ENCODE results near the gene AGAP1. TPM values are rescaled to one million over a fixed set of nuclear protein-coding genes. Genes with fewer than 3 reads are reported as not detected.

AGAP1 gene
- total RNA-seq, 6 experiments from 2014 or later, result 14.1 to 16.0 (median 15.1) TPM

DNA sequence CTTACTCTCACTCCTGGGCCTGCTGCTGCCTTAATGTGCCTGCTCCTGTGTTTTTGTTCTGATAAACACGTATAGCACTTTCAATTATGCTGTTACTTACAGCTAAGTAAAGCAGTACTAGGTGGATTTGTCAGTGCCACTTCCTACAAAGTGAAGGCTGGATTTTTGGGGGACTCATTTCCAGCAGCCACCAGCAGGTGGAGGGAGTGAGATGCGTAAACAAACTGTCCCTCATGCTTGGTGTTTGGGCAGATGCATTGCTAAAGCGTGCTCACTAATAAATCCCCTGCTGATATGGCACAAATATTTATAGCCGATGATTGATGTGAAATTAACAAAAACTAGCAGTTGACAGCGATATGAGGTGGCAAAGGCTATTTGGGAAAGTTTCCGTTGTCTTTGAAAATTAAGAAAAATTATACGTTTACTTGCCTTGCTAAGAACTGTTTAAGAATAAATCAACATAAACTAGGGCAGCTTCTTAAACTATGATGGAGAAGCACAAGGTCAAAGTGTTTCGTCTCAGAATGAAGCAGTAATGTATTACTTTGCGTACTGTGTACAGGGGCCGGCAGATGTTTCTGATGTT, 101.7 kb downstream of the AGAP1 start:
- Mint-ChIP-seq H3K36me3 (ENCODE audit: low read depth) (no peaks in the 10 kb centered on the region), H3K27ac (no peak overlapping the region), H3K27me3 (ENCODE audit: insufficient read depth) (no peaks in the 10 kb centered on the region; the same call in 1 of the 2 replicates), H3K4me3 (no peak overlapping the region), H3K4me1 (ENCODE audit: low read depth) (no peaks in the 10 kb centered on the region), H3K9me3 (no peaks in the 10 kb centered on the region)
- DNase-seq, result peak; percentile 66
- TF ChIP-seq, protein P1, sequence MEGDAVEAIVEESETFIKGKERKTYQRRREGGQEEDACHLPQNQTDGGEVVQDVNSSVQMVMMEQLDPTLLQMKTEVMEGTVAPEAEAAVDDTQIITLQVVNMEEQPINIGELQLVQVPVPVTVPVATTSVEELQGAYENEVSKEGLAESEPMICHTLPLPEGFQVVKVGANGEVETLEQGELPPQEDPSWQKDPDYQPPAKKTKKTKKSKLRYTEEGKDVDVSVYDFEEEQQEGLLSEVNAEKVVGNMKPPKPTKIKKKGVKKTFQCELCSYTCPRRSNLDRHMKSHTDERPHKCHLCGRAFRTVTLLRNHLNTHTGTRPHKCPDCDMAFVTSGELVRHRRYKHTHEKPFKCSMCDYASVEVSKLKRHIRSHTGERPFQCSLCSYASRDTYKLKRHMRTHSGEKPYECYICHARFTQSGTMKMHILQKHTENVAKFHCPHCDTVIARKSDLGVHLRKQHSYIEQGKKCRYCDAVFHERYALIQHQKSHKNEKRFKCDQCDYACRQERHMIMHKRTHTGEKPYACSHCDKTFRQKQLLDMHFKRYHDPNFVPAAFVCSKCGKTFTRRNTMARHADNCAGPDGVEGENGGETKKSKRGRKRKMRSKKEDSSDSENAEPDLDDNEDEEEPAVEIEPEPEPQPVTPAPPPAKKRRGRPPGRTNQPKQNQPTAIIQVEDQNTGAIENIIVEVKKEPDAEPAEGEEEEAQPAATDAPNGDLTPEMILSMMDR (IDR thresholded peaks at IDR 0.05), result peak; percentile 94

- no peak overlapping the region for H3K27ac Mint-ChIP-seq
- no peaks in the 10 kb centered on the region for H3K4me1 Mint-ChIP-seq (ENCODE audit: low read depth)
Measured at GRCh38 chr2:235596272-235596671, 102.4 kb downstream of the AGAP1 start.

GRCh38 chr2:235597081-235597615, 103.3 kb downstream of the AGAP1 start:
- Mint-ChIP-seq H3K27ac (no peak overlapping the region), H3K27me3 (ENCODE audit: insufficient read depth) (no peaks in the 10 kb centered on the region; the same call in 1 of the 2 replicates), H3K9me3 (no peaks in the 10 kb centered on the region), H3K36me3 (ENCODE audit: low read depth) (no peaks in the 10 kb centered on the region), H3K4me3 (no peak overlapping the region), H3K4me1 (ENCODE audit: low read depth) (no peaks in the 10 kb centered on the region)
- no peak for DNase-seq
- TF ChIP-seq, protein P1 (IDR thresholded peaks at IDR 0.05), result no peak

More at GRCh38 chr2:235596272-235596671, 102.4 kb downstream of the AGAP1 start:
- Mint-ChIP-seq H3K27me3 (ENCODE audit: insufficient read depth) (no peaks in the 10 kb centered on the region; the same call in 1 of the 2 replicates), H3K36me3 (ENCODE audit: low read depth) (no peaks in the 10 kb centered on the region), H3K4me3 (no peak overlapping the region), H3K9me3 (no peaks in the 10 kb centered on the region)
- no peak for DNase-seq
- TF ChIP-seq, protein P1 (IDR thresholded peaks at IDR 0.05), result no peak

DNA sequence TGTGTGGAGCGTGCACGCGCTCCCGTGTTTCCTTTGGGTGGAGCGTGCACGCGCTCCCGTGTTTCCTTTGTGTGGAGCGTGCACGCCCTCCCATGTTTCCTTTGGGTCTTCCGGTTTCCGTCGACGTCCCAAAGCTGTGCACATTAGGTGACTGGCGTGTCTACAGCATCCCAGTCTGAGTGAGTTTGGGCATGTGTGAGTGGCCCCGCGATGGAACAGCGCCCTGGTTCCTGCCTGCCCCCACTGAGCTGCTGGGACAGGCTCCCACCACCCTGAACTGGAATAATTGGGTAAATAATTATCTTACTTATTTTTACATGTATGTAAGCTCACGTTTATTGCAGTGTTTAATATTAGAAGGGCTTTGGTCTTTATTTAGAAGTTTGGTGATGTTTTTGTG, 104.2 kb downstream of the AGAP1 start:
- Mint-ChIP-seq H3K27ac (no peak overlapping the region), H3K4me3 (no peak overlapping the region), H3K4me1 (ENCODE audit: low read depth) (no peaks in the 10 kb centered on the region), H3K27me3 (ENCODE audit: insufficient read depth) (no peaks in the 10 kb centered on the region; the same call in 1 of the 2 replicates), H3K9me3 (no peaks in the 10 kb centered on the region), H3K36me3 (ENCODE audit: low read depth) (no peaks in the 10 kb centered on the region)
- TF ChIP-seq, protein P1 (IDR thresholded peaks at IDR 0.05), result no peak
- DNase-seq, result no peak

DNA sequence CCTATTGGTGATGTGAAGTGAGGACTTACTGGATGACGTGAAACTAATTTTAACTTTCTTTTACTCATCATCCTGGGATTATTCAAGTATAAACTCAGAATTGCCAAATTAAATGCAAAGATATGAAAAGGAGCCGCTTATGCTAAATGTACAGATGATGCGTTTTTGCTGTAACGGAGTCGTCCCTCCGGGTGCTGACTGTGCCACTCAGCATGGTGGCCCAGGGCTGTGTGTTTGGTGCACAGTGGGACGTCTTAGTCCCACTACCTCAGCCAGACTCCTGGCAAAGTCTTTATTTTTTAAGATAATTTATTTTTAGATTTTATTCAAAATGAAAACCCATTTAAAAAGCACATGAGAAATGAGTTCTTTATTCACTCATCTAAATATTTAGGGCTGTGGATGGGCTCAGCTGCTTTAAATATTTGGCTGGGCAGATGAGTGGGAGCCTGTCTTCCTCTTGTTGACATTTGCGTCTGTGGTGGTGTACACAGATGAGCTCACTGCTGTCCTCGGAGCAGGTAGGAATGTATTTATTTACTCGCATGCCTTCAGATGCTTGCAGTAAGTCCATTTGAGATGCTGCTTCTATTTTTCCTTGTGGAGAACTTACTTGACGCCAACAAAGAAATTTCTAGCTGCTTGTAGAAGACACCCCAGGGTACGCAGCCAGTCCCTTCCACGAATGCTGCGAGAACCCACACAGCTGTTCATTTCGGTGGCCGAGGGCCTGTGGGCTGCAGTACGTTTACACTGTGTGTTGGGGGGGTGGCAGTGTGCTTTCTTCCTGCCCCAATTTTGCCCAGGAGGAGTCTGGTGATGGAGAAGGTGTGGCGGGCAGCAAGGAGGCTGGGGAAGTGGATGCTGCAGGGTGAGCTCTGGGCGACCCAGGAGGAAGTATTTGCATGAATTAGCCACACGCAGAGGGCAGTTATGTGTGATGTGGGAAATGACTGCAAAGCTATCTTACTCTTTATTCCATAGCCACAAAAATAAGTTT, 105.0 kb downstream of the AGAP1 start:
- no peaks in the 10 kb centered on the region for H3K4me1 Mint-ChIP-seq (ENCODE audit: low read depth)
- no peaks in the 10 kb centered on the region for H3K9me3 Mint-ChIP-seq
- no peak for DNase-seq
- H3K27me3 Mint-ChIP-seq (ENCODE audit: insufficient read depth), result no peaks in the 10 kb centered on the region; the same call in 1 of the 2 replicates
- TF ChIP-seq, protein P1 (IDR thresholded peaks at IDR 0.05), result no peak
- H3K4me3 Mint-ChIP-seq, result no peak overlapping the region
- H3K27ac Mint-ChIP-seq, result no peak overlapping the region
- no peaks in the 10 kb centered on the region for H3K36me3 Mint-ChIP-seq (ENCODE audit: low read depth)

Measured in HFFc6 (cell line).